HG03095 (cell line): ENCODE results near the gene NEMP2.
A peak's percentile ranks its signal among the peaks of the same experiment; 100 is the strongest.
"Not testable (repeated sequence)": the region's sequence is repeated elsewhere in the genome, so short reads cannot be mapped to it uniquely, and the experiment has no call there.

Source experiments
- ATAC-seq: cut with Tn5 transposase; IDR thresholded peaks from one replicate; pipeline ENCODE4 v1.9.1; 2021; ENCODE audit warnings: moderate library complexity; ENCODE audit not compliant: unreplicated experiment

The NEMP2 gene

GRCh38 chr2:190494600-190495227, 39.8 kb downstream of the NEMP2 start:
- not testable (repeated sequence) for ATAC-seq

GRCh38 chr2:190493095-190493494, 41.4 kb downstream of the NEMP2 start:
- ATAC-seq = no peak

DNA sequence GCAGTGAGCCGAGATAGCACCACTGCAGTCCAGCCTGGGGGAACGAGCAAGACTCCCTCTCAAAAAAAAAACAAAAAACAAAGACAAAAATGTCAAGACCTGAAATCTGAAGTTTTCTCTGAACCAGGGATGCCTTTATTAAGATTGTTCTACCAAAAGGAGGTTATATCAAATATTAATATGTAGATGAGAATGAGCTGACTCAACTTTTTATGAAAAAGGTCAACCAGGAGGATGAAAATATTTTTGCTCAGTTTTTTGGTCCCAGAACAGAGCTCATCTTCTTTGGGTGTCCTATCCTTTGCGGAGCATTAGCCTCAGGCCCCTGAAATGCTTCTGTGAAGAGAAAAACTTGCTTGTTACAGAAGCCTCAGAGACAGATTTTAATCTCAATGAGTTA, 44.0 kb downstream of the NEMP2 start:
- ATAC-seq = no peak

GRCh38 chr2:190489475-190489874, 45.0 kb downstream of the NEMP2 start:
- no peak for ATAC-seq

- no peak for ATAC-seq
These were observed 45.8 kb downstream of the NEMP2 start for GRCh38 chr2:190488516-190489233.

DNA sequence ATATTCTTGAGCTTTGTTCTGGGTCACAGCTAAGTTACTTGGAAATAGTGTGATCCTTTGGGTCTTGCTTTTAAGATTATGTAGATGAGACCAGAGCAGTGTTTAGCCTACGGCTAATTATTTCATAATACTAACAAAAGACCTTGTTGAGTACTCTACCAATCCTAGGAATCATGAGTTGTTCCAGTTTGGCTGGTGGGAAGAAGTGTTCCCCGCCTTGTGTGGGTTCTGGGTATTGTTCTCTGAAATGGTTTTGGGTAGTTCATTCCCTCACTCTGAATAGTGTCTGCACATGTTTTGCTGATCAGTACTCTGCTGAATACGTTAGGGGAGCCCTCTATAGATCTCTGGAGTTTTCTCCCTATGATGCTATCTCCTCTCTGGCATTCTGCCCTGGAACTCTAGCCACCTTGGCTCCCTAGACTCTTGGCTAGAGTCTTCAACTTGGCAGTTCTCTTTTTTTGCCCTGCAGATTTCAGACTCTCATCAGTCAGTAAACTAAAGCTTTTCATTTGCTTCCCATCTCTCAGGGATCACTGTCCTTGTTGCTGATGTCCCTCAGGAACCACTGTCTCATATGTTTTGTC, 48.4 kb downstream of the NEMP2 start:
- no peak for ATAC-seq

DNA sequence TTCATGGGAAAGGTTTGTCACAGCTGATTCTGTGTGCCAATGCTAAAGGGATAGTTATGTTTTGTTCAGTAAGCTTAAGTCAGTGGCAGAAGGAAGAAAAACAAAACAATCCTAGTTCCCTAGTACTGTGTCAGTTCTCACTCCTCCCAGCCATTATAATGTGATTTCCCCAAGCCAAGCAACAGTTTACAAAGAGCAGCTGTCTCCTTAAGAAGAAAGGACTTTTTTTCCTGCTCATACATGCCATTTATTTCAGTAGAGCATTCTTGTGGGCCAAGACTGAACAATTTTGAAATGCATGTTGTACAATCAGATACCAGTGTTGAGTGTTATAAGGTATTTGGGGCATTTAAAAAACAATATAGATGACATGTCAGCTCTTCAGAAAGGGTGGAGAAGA, 52.1 kb downstream of the NEMP2 start:
- ATAC-seq = no peak

- no peak for ATAC-seq
These were observed 53.2 kb downstream of the NEMP2 start for GRCh38 chr2:190481339-190481738.

- no peak for ATAC-seq
These were observed 55.8 kb downstream of the NEMP2 start for GRCh38 chr2:190478572-190479195.

- ATAC-seq = no peak
These were observed 56.7 kb downstream of the NEMP2 start for GRCh38 chr2:190477661-190478454.

DNA sequence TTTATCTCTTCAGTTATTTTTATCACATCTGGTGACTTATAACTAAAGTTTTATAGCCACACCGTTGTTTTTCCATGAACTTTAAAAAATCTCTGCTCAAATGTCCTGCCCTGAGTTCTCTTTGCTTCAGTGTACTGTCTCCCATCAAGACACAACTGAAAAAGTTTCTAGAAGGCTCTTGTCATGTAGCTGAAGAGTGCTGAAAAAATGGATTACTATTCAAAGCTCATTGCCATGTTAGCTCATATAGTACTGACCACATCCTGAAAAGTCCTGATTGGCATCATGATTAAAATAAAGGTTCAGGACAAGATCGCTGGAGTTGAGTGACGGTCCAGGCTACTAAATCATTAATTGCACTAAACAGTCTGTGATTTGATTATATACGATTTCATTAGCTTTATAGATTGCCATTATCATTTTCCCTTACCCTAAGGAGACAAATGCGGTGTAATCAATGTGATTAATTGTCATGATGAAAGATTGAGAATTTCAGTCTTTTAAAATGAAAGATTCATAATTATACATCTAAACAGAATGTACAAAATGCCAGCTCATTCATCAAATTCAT, 64.2 kb downstream of the NEMP2 start:
- no peak for ATAC-seq

- no peak for ATAC-seq
These were observed 64.8 kb downstream of the NEMP2 start for GRCh38 chr2:190469771-190470170.

DNA sequence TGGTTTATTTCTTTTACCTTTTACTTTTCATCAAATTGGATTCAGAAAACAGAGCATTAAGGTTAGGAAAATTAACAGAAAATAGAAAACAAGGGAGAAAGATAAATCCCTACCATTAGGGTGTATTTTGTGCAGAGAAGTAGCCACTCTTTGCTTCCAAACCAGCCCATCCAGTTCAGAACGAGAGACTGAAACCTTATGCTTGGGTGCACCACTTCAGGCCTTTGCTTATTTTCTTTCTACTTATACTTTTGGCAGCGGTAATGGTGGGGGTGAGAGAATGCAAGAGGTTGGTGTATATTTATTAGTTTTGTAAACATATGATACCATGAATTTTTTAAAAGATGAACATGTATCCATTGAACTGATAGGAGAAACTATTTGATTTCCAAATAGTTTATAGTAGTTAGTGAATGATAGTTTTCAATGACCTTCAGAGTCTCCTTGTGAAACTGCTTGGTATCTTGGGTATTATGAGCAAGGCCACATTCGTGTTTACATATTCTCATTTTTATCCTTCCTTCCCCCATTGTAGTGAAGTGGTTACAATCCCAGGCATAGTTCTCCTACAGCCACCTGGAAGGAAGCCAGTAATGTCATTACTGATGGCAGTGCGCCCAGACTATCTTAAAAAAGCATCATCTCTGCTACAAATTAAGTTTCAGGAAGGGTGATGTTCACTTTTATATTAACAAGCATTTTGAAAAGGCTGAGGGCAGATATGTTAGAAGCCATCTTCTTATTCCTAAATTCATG, 65.5 kb downstream of the NEMP2 start:
- peak; percentile 61 for ATAC-seq

DNA sequence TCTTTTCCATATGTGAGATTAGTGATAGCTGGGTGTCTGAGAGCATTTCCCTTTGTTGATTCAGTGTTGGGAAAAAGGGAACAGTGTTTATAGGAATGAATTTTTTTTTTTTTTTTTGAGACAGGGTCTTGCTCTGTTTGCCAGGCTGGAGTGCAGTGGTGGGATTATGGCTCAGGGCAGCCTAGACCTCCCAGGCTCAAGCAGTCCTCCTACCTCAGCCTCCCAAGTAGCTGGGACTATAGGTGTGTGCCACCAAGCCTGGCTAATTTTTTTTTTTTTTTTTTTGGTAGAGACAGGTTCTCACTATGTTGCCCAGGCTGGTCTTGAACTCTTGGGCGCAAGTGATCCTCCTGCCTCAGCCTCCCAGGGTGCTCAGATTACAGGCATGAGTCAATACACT, 66.2 kb downstream of the NEMP2 start:
- ATAC-seq = not testable (repeated sequence)

GRCh38 chr2:190467575-190468083, 66.9 kb downstream of the NEMP2 start:
- ATAC-seq = peak; percentile 38

GRCh38 chr2:190466819-190467446, 67.6 kb downstream of the NEMP2 start:
- no peak for ATAC-seq

GRCh38 chr2:190465060-190465459, 69.5 kb downstream of the NEMP2 start:
- peak; percentile 50 for ATAC-seq

DNA sequence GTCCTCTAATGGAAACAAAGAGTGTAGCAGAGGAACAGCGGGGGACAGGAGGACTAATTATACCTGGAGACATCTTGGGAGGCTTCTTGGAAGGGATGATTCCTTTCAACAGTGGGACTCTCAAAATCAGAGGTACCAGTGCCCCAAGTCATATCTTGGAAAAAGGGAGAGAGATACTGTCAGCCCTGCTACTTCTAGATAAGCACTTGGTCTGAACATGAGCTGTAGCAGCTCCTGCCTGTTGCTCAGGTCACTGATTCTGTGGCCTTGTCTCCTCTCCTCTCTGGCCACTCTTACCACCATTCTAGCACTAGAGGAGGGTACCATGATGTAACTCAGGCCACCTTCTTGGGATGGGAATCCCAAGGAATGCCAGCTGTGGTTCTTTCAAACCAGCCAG, 71.9 kb downstream of the NEMP2 start:
- no peak for ATAC-seq

DNA sequence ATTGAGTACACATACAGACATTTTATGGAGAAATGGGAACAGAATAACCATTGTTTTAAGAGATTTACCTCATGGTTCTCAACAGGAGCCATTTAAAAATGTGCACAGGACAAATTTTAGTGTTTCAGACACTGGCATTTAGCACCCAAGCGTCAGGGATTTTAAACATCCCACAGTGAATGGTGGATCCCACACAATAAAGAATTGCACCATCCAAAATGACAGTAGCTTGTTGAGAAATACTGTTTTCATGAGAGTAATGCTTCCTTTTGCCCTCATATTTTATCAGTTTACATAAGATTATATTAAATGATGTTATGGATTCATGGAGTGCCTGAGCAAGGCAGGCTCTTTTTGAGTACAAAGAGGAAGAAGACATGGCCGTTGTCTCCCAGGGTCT, 72.3 kb downstream of the NEMP2 start:
- ATAC-seq = no peak
